SK-N-MC (cell line): ENCODE data around the gene GRIK4.

Experiments
- DNase-seq: peaks from one replicate; pipeline ENCODE4 v3.0.0-alpha.2; 2011; ENCODE audit warnings: low read depth, low spot score
- H3K27ac ChIP-seq: fragments of 200-600 bp; sonication (generic); 2 replicates; pipeline ENCODE4 v1.5.1; 2016; ENCODE audit warnings: mixed run types
- H3K36me3 ChIP-seq: fragments of 200-600 bp; sonication (generic); 2 replicates; pipeline ENCODE4 v1.6.1; 2017; ENCODE audit warnings: antibody characterized with exemption, low read length, mixed read lengths; ENCODE audit not compliant: insufficient read depth
- H3K4me3 ChIP-seq: fragments of 200-600 bp; sonication (generic); 2 replicates; pipeline ENCODE4 v1.5.1; 2016
- H3K9ac ChIP-seq: fragments of 200-600 bp; sonication (generic); 2 replicates; pipeline ENCODE4 v1.8.0; 2017; ENCODE audit warnings: mixed run types, mixed read lengths; ENCODE audit not compliant: insufficient read length
- H3K9me3 ChIP-seq: fragments of 200-600 bp; sonication (generic); 2 replicates; pipeline ENCODE4 v1.6.1; 2017; ENCODE audit warnings: low read depth, mild to moderate bottlenecking, antibody characterized with exemption, low read length, moderate library complexity, mixed read lengths
- EZH2 ChIP-seq: fragments of 200-600 bp; sonication (generic); IDR thresholded peaks from one replicate; pipeline ENCODE4 v1.6.1; 2017; ENCODE audit warnings: antibody characterized with exemption
- FOXP2 ChIP-seq: optimal IDR thresholded peaks from 2 replicates; pipeline ENCODE3; 2011; ENCODE audit warnings: mild to moderate bottlenecking, moderate library complexity; ENCODE audit not compliant: insufficient read depth; ENCODE audit errors: extremely low read length, control extremely low read depth
- POLR2AphosphoS5 ChIP-seq: IDR thresholded peaks from 2 replicates; pipeline ENCODE4 v1.6.1; 2012; ENCODE audit warnings: mild to moderate bottlenecking, low read depth, low read length, borderline replicate concordance

Gene GRIK4

GRCh38 chr11:120880498-120881175, 369.1 kb downstream of the GRIK4 start:
- Histone ChIP-seq H3K4me3 (no peak overlapping the region), H3K36me3 (no peaks in the 10 kb centered on the region), H3K9me3 (no peaks in the 10 kb centered on the region), H3K27ac (no peak overlapping the region), H3K9ac (no peak overlapping the region)
- TF ChIP-seq EZH2 (no peak), FOXP2 (no peak), POLR2AphosphoS5 (no peak)
- no peak for DNase-seq

GRCh38 chr11:120881596-120881995, 370.0 kb downstream of the GRIK4 start:
- DNase-seq = no peak
- Histone ChIP-seq H3K27ac (no peak overlapping the region), H3K36me3 (no peaks in the 10 kb centered on the region), H3K9me3 (no peaks in the 10 kb centered on the region), H3K9ac (no peak overlapping the region), H3K4me3 (no peak overlapping the region)
- TF ChIP-seq POLR2AphosphoS5 (no peak), EZH2 (no peak), FOXP2 (no peak)

GRCh38 chr11:120882175-120882574, 370.6 kb downstream of the GRIK4 start:
- DNase-seq = no peak
- Histone ChIP-seq H3K9ac (no peak overlapping the region), H3K9me3 (no peaks in the 10 kb centered on the region), H3K4me3 (no peak overlapping the region), H3K36me3 (no peaks in the 10 kb centered on the region), H3K27ac (no peak overlapping the region)
- TF ChIP-seq EZH2 (no peak), FOXP2 (no peak), POLR2AphosphoS5 (no peak)

- H3K9me3 ChIP-seq = no peaks in the 10 kb centered on the region
- DNase-seq = no peak
- H3K9ac ChIP-seq = no peak overlapping the region
- H3K4me3 ChIP-seq = no peak overlapping the region
- no peaks in the 10 kb centered on the region for H3K36me3 ChIP-seq
- no peak overlapping the region for H3K27ac ChIP-seq
- no peak for TF ChIP-seq FOXP2
These were observed 372.0 kb downstream of the GRIK4 start for GRCh38 chr11:120883404-120884080.

- Histone ChIP-seq H3K36me3 (no peaks in the 10 kb centered on the region), H3K27ac (no peak overlapping the region), H3K9ac (no peak overlapping the region), H3K9me3 (no peaks in the 10 kb centered on the region), H3K4me3 (no peak overlapping the region)
- TF ChIP-seq EZH2 (no peak), POLR2AphosphoS5 (no peak), FOXP2 (no peak)
- no peak for DNase-seq
These were observed 372.8 kb downstream of the GRIK4 start for GRCh38 chr11:120884154-120885020.

GRCh38 chr11:120890609-120891320, 379.2 kb downstream of the GRIK4 start:
- DNase-seq = no peak
- Histone ChIP-seq H3K27ac (no peak overlapping the region), H3K9me3 (no peaks in the 10 kb centered on the region), H3K4me3 (no peak overlapping the region), H3K36me3 (no peaks in the 10 kb centered on the region), H3K9ac (no peak overlapping the region)
- TF ChIP-seq FOXP2 (no peak), POLR2AphosphoS5 (no peak), EZH2 (no peak)

GRCh38 chr11:120893440-120894201, 382.1 kb downstream of the GRIK4 start:
- TF ChIP-seq POLR2AphosphoS5 = no peak
- TF ChIP-seq EZH2 = no peak
- no peak for TF ChIP-seq FOXP2
- no peaks in the 10 kb centered on the region for H3K36me3 ChIP-seq
- H3K9me3 ChIP-seq = no peaks in the 10 kb centered on the region
- no peak overlapping the region for H3K9ac ChIP-seq
- DNase-seq = no peak
- H3K4me3 ChIP-seq = no peak overlapping the region
- no peak overlapping the region for H3K27ac ChIP-seq
